HepG2 (cell line): Measurements from ENCODE around the gene KIAA1549. TPM values are rescaled to one million over a fixed set of nuclear protein-coding genes. Genes with fewer than 3 reads are reported as not detected.

Source experiments
- ATAC-seq: fragments of 200-7000 bp; cut with Tn5 transposase; 3 replicates; pipeline ENCODE4 v1.9.1; 2020; ENCODE audit warnings: mild to moderate bottlenecking, moderate library complexity
- BruUV-seq: library from RNA; stranded (reverse); fragments of 400-500 nt; replicated peaks from 2 replicates; lab custom pipeline; 2021; lab: Mats Ljungman, UMichigan
- CTCF ChIA-PET: fragments of 300-600 bp; formaldehyde crosslinking; extraction: SDS; loops from one replicate; lab custom pipeline; 2021; ENCODE audit warnings: low total read pairs, inconsistent platforms, low intra/inter-chr PET ratio; lab: Yijun Ruan, JAX
- POLR2A ChIA-PET: fragments of 350-600 bp; sonication (Branson Sonifier 250); formaldehyde crosslinking; loops from one replicate; lab custom pipeline; 2020; ENCODE audit warnings: antibody characterized with exemption, inconsistent platforms; lab: Yijun Ruan, JAX
- DNase-seq: peaks from one replicate; pipeline ENCODE4 v3.0.0-alpha.2; 2015; ENCODE audit warnings: low spot score
- FAIRE-seq: peaks from 3 replicates; lab custom pipeline; 2011; peaks lifted over from hg19 to GRCh38; lab: Jason Lieb, UNC
- H2AFZ ChIP-seq: one replicate; pipeline ENCODE4 v1.6.1; 2011; ENCODE audit warnings: low read length, inconsistent platforms
- H3K27ac ChIP-seq: fragments of 300-600 bp; 3 replicates; pipeline ENCODE4 v1.8.0; 2011; ENCODE audit warnings: mixed run types, mild to moderate bottlenecking, mixed read lengths, low read length, inconsistent platforms; ENCODE audit not compliant: insufficient read depth; ENCODE audit errors: extremely low read length
- H3K27me3 ChIP-seq, 2 experiments: fragments of 200-600 bp in 1 of 2; 2 replicates in 1 of 2; 3 replicates in 1 of 2; pipeline versions ENCODE4 v1.6.0 to v1.8.0; 2011; ENCODE audit warnings: low read length in 2 of 2, mild to moderate bottlenecking in 2 of 2, moderate library complexity in 2 of 2, inconsistent platforms in 1 of 2; ENCODE audit not compliant: insufficient read depth in 2 of 2, control insufficient read depth in 1 of 2
- H3K36me3 ChIP-seq, 2 experiments: fragments of 200-600 bp in 1 of 2; replicated peaks in 1 of 2; 2 replicates in 1 of 2; 3 replicates in 1 of 2; pipeline versions ENCODE4 v1.5.1 to v1.8.0; 2011; ENCODE audit warnings: low read length in 2 of 2, inconsistent platforms in 1 of 2; ENCODE audit not compliant: insufficient read depth in 2 of 2, control insufficient read depth in 1 of 2
- H3K4me1 ChIP-seq: 2 replicates; pipeline ENCODE4 v1.5.1; 2012; ENCODE audit warnings: low read length, inconsistent platforms; ENCODE audit not compliant: insufficient read depth
- H3K4me2 ChIP-seq: 2 replicates; pipeline ENCODE4 v1.6.0; 2011; ENCODE audit warnings: low read depth, low read length, inconsistent platforms
- H3K4me3 ChIP-seq, 3 experiments: fragments of 200-600 bp in 1 of 3; sonication (generic), shearing (Covaris generic) in 1 of 3; replicated peaks in 1 of 3; 2 replicates each; pipeline ENCODE4 v1.5.1; 2011 to 2016; ENCODE audit warnings: low read length in 3 of 3, inconsistent platforms in 2 of 3, low read depth in 2 of 3, mild to moderate bottlenecking in 2 of 3, control low read depth in 1 of 3, mixed read lengths in 1 of 3; ENCODE audit not compliant: insufficient read depth in 1 of 3
- H3K79me2 ChIP-seq: one replicate; pipeline ENCODE4 v1.6.1; 2011; ENCODE audit warnings: low read length, inconsistent platforms; ENCODE audit not compliant: insufficient read depth
- H3K9ac ChIP-seq: 2 replicates; pipeline ENCODE4 v1.6.0; 2011; ENCODE audit warnings: mild to moderate bottlenecking, low read depth, low read length, inconsistent platforms; ENCODE audit not compliant: insufficient read depth
- H3K9me3 ChIP-seq: 2 replicates; pipeline ENCODE4 v1.5.1; 2012; ENCODE audit warnings: mild to moderate bottlenecking, low read length
- H4K20me1 ChIP-seq: 2 replicates; pipeline ENCODE4 v1.6.0; 2011; ENCODE audit warnings: inconsistent platforms, mild to moderate bottlenecking, low read length, moderate library complexity; ENCODE audit not compliant: insufficient read depth
- CCAR2 ChIP-seq: fragments of 200-400 bp; formaldehyde crosslinking; optimal IDR thresholded peaks from 2 replicates; pipeline ENCODE3; 2018; ENCODE audit warnings: low read depth, mild to moderate bottlenecking, low read length, moderate library complexity
- DDIT3 ChIP-seq: sonication (generic); formaldehyde crosslinking; IDR thresholded peaks from 2 replicates; pipeline ENCODE4 v1.4.0; 2020; ENCODE audit warnings: mild to moderate bottlenecking, missing genetic modification reagents
- EEA1 ChIP-seq: sonication (generic); formaldehyde crosslinking; IDR thresholded peaks from 2 replicates; pipeline ENCODE4 v1.5.1; 2020; ENCODE audit warnings: mild to moderate bottlenecking, missing genetic modification reagents, borderline replicate concordance
- GLMP ChIP-seq: sonication (generic); formaldehyde crosslinking; IDR thresholded peaks from 2 replicates; pipeline ENCODE4 v1.9.0; 2021; ENCODE audit warnings: missing genetic modification reagents, mild to moderate bottlenecking, borderline replicate concordance
- HMG20A ChIP-seq: IDR thresholded peaks from 2 replicates; pipeline ENCODE4 v1.6.1; 2016; ENCODE audit warnings: borderline replicate concordance
- HMG20B ChIP-seq: conservative IDR thresholded peaks from 2 replicates; pipeline ENCODE4 v1.6.1; 2016; ENCODE audit warnings: missing genetic modification reagents, missing compliant biosample characterization
- HNRNPL ChIP-seq: fragments of 200-400 bp; formaldehyde crosslinking; IDR thresholded peaks from 2 replicates; pipeline ENCODE4 v1.6.1; 2017; ENCODE audit warnings: mild to moderate bottlenecking, low read depth, low read length
- MIXL1 ChIP-seq: IDR thresholded peaks from 2 replicates; pipeline ENCODE4 v1.6.1; 2016
- RCOR2 ChIP-seq: IDR thresholded peaks from 2 replicates; pipeline ENCODE4 v1.6.1; 2016; ENCODE audit warnings: missing biosample characterization, missing genetic modification reagents
- RORA ChIP-seq: sonication (generic); formaldehyde crosslinking; IDR thresholded peaks from 2 replicates; pipeline ENCODE4 v1.5.0; 2020; ENCODE audit warnings: mild to moderate bottlenecking, missing genetic modification reagents, moderate library complexity
- SMARCC2 ChIP-seq: fragments of 450-650 bp; IDR thresholded peaks from 2 replicates; pipeline ENCODE4 v1.6.1; 2017; ENCODE audit warnings: antibody characterized with exemption, mild to moderate bottlenecking
- ZNF260 ChIP-seq: sonication (generic); formaldehyde crosslinking; IDR thresholded peaks from 2 replicates; pipeline ENCODE4 v1.4.0; 2020; ENCODE audit warnings: missing genetic modification reagents, low read depth, mild to moderate bottlenecking, borderline replicate concordance
- ZNF326 ChIP-seq: sonication (generic); formaldehyde crosslinking; IDR thresholded peaks from 2 replicates; pipeline ENCODE4 v1.4.0; 2020; ENCODE audit warnings: missing genetic modification reagents, borderline replicate concordance
- ZNF446 ChIP-seq: sonication (generic); formaldehyde crosslinking; IDR thresholded peaks from 2 replicates; pipeline ENCODE4 v1.5.0; 2020; ENCODE audit warnings: mild to moderate bottlenecking, missing genetic modification reagents
- ZNF75D ChIP-seq: sonication (generic); formaldehyde crosslinking; IDR thresholded peaks from 2 replicates; pipeline ENCODE4 v1.8.1; 2023; ENCODE audit warnings: missing genetic modification reagents, mild to moderate bottlenecking, borderline replicate concordance
- WGBS: methylation state at CpG from one replicate; pipeline ENCODE4 v1.1.6; 2017; ENCODE audit warnings: low lambda C conversion rate; 5-methylcytosine and 5-hydroxymethylcytosine counted together
- in situ Hi-C: cut with HindIII; loops from 2 replicates; pipeline ENCODE4 v1.10.0; 2017; ENCODE audit warnings: low pct_unique_long_range_greater_than_20kb; ENCODE audit not compliant: extremely low pct_ligation_motif_present
- intact Hi-C: fragments of 100-400 bp; cut with micrococcal nuclease; formaldehyde crosslinking; loops from one replicate; pipeline ENCODE4 v1.10.0; 2022; ENCODE audit not compliant: unreplicated experiment
- polyA plus RNA-seq, 8 experiments: library from polyadenylated mRNA; depleted of rRNA in 3 of 8; stranded (reverse) in 7 of 8; unstranded in 1 of 8; fragments of >200 nt; fragmentation: Illumina TruSeq in 4 of 8; extraction: Trizol in 4 of 8; gene quantifications; 2 replicates each; pipeline versions ENCODE4 v1.2.1 to v1.2.3, GENCODE V29; 2011 to 2016; ENCODE audit warnings: low read depth in 4 of 8, missing spikeins in 1 of 8, mixed read lengths in 1 of 8; ENCODE audit not compliant: insufficient read depth in 1 of 8
- total RNA-seq, 5 experiments: library from RNA; depleted of rRNA; stranded (reverse); fragments of >200 nt; fragmentation: Illumina TruSeq; extraction: Trizol; gene quantifications; 2 replicates each; pipeline ENCODE4 v1.2.3, GENCODE V29; 2016; ENCODE audit warnings: low read depth in 1 of 5

The KIAA1549 gene
- total and polyA plus RNA-seq, 2 of the 13 experiments (the other 11 are each of a cell fraction or from before 2014, with no cell fraction given) = 1.1 to 1.8 TPM

GRCh38 chr7:138892812-138893211 lies 88.4 kb downstream of the KIAA1549 start:
- H3K4me3 ChIP-seq = no peak overlapping the region
- no peak overlapping the region for H3K4me2 ChIP-seq
- peaks cover 37% of the 10 kb centered on the region for H3K4me1 ChIP-seq
- H3K9me3 ChIP-seq = no peaks in the 10 kb centered on the region
- ATAC-seq = no peak
- no peak overlapping the region for H2AFZ ChIP-seq
- no peak overlapping the region for H3K9ac ChIP-seq
- 90% methylated on average over 5 of the region's 5 CpGs for WGBS
- no peaks in the 10 kb centered on the region for H3K79me2 ChIP-seq
- no peak for FAIRE-seq
- H3K36me3 ChIP-seq = no peaks in the 10 kb centered on the region; a peak in 1 of 5 replicates
- DNase-seq = no peak
- intact Hi-C loops = no loop called here
- no peaks in the 10 kb centered on the region for H4K20me1 ChIP-seq
- H3K27ac ChIP-seq = no peak overlapping the region
- no TSS peak for BruUV-seq
- in situ Hi-C loops = no loop called here
- POLR2A ChIA-PET = no interaction called here
- CTCF ChIA-PET = no interaction called here
- TF ChIP-seq ZNF326 (no peak), HMG20B (CRISPR knock-in tag) (no peak), RORA (CRISPR knock-in tag) (no peak)
- H3K27me3 ChIP-seq = no peaks in the 10 kb centered on the region

- Histone ChIP-seq H3K79me2 (no peaks in the 10 kb centered on the region), H3K36me3 (no peaks in the 10 kb centered on the region; a peak in 1 of 5 replicates), H3K27me3 (no peaks in the 10 kb centered on the region), H3K4me1 (peaks cover 44% of the 10 kb centered on the region), H3K4me3 (no peak overlapping the region), H3K4me2 (no peak overlapping the region), H4K20me1 (no peaks in the 10 kb centered on the region), H3K9me3 (no peaks in the 10 kb centered on the region), H2AFZ (no peak overlapping the region), H3K27ac (no peak overlapping the region), H3K9ac (no peak overlapping the region)
- BruUV-seq = no TSS peak
- ATAC-seq (no peak), DNase-seq (no peak), FAIRE-seq (no peak)
- 93% methylated on average over 3 of the region's 3 CpGs for WGBS
- in situ Hi-C loops (no loop called here), intact Hi-C loops (no loop called here)
- ChIA-PET CTCF (no interaction called here), POLR2A (no interaction called here)
- TF ChIP-seq RCOR2 (no peak), HMG20A (CRISPR knock-in tag) (no peak), CCAR2 (no peak), ZNF446 (CRISPR knock-in tag) (no peak), EEA1 (CRISPR knock-in tag) (no peak), MIXL1 (CRISPR knock-in tag) (no peak), ZNF260 (no peak), HNRNPL (no peak), DDIT3 (no peak), SMARCC2 (no peak), ZNF75D (no peak), GLMP (CRISPR knock-in tag) (no peak)
Measured at GRCh38 chr7:138892006-138892630, 89.1 kb downstream of the KIAA1549 start.
